K562 (cell line): Measurements from ENCODE around the gene RCL1. TPM values are rescaled to one million over a fixed set of nuclear protein-coding genes. Genes with fewer than 3 reads are reported as not detected.

ENCODE experiments used
- ATAC-seq: fragments of 200-7000 bp; cut with Tn5 transposase; 3 replicates; pipeline ENCODE4 v1.9.1; 2020; ENCODE audit warnings: moderate library complexity
- BruUV-seq: library from RNA; stranded (reverse); fragments of 400-500 nt; replicated peaks from 2 replicates; lab custom pipeline; 2021; lab: Mats Ljungman, UMichigan
- CTCF ChIA-PET: fragments of 300-600 bp; formaldehyde crosslinking; extraction: SDS; loops from one replicate; lab custom pipeline; 2021; ENCODE audit warnings: low intra/inter-chr PET ratio; lab: Yijun Ruan, JAX
- POLR2A ChIA-PET: fragments of 300-600, 350-650 bp; sonication (Branson Sonifier 250); formaldehyde crosslinking; extraction: SDS; loops from one replicate; lab custom pipeline; 2021; ENCODE audit warnings: antibody characterized with exemption, inconsistent platforms; lab: Yijun Ruan, JAX
- DNase-seq, 4 experiments: peaks; one replicate each; pipeline versions ENCODE4 v3.0.0 to v3.0.0-alpha.2; 2011 to 2018; ENCODE audit warnings: low spot score in 3 of 4, mixed read lengths in 3 of 4; ENCODE audit errors: extremely low read depth in 1 of 4
- FAIRE-seq: peaks from 2 replicates; lab custom pipeline; 2011; peaks lifted over from hg19 to GRCh38; lab: Jason Lieb, UNC
- H2AFZ ChIP-seq: 2 replicates; pipeline ENCODE4 v1.6.0; 2011; ENCODE audit warnings: low read depth, low read length, control low read depth, inconsistent platforms
- H3K27ac ChIP-seq: fragments of 200-600 bp; 3 replicates; pipeline ENCODE4 v1.8.0; 2011; ENCODE audit warnings: low read depth, mild to moderate bottlenecking, control low read depth, inconsistent platforms, low read length, moderate library complexity, mixed read lengths; ENCODE audit errors: extremely low read depth
- H3K27me3 ChIP-seq, 2 experiments: fragments of 300-600 bp in 1 of 2; 2 replicates in 1 of 2; 3 replicates in 1 of 2; pipeline versions ENCODE4 v1.6.0 to v1.8.0; 2011; ENCODE audit warnings: inconsistent platforms in 2 of 2, low read length in 2 of 2, mild to moderate bottlenecking in 1 of 2, mixed read lengths in 1 of 2, moderate library complexity in 1 of 2; ENCODE audit not compliant: control insufficient read depth in 2 of 2, insufficient read depth in 2 of 2
- H3K36me3 ChIP-seq: fragments of 300-600 bp; 3 replicates; pipeline ENCODE4 v1.8.0; 2011; ENCODE audit warnings: mild to moderate bottlenecking, low read length, inconsistent platforms; ENCODE audit not compliant: control insufficient read depth, insufficient read depth
- H3K4me1 ChIP-seq, 2 experiments: fragments of 200-600 bp in 1 of 2; replicated peaks in 1 of 2; 2 replicates in 1 of 2; 3 replicates in 1 of 2; pipeline versions ENCODE4 v1.5.1 to v1.8.0; 2011; ENCODE audit warnings: inconsistent platforms in 2 of 2, low read length in 2 of 2, mild to moderate bottlenecking in 1 of 2, mixed read lengths in 1 of 2, moderate library complexity in 1 of 2; ENCODE audit not compliant: control insufficient read depth in 2 of 2, insufficient read depth in 2 of 2
- H3K4me2 ChIP-seq: 2 replicates; pipeline ENCODE4 v1.6.1; 2011; ENCODE audit warnings: low read length, control low read depth, inconsistent platforms, mixed read lengths; ENCODE audit not compliant: insufficient read depth
- H3K4me3 ChIP-seq: fragments of 200-600 bp; sonication (generic), shearing (Covaris generic); 2 replicates; pipeline ENCODE4 v1.5.1; 2016; ENCODE audit warnings: control low read depth, inconsistent platforms
- H3K79me2 ChIP-seq: fragments of 200-600 bp; 3 replicates; pipeline ENCODE4 v1.8.0; 2011; ENCODE audit warnings: low read length, inconsistent platforms; ENCODE audit not compliant: control insufficient read depth, insufficient read depth
- H3K9ac ChIP-seq, 2 experiments: 2 replicates each; pipeline versions ENCODE4 v1.6.0 to v1.6.1; 2011; ENCODE audit warnings: low read depth in 2 of 2, low read length in 2 of 2, control low read depth in 1 of 2, inconsistent platforms in 1 of 2, mild to moderate bottlenecking in 1 of 2, mixed read lengths in 1 of 2; ENCODE audit not compliant: insufficient read depth in 1 of 2
- H3K9me1 ChIP-seq: one replicate; pipeline ENCODE4 v1.6.0; 2011; ENCODE audit warnings: inconsistent platforms, mild to moderate bottlenecking, low read length, moderate library complexity; ENCODE audit not compliant: control insufficient read depth, insufficient read depth
- H3K9me3 ChIP-seq: replicated peaks from 2 replicates; pipeline ENCODE4 v1.5.1; 2011; ENCODE audit warnings: low read depth, low read length, inconsistent platforms; ENCODE audit not compliant: control insufficient read depth, insufficient read depth
- H4K20me1 ChIP-seq: replicated peaks from 2 replicates; pipeline ENCODE4 v1.6.1; 2011; ENCODE audit warnings: low read length, inconsistent platforms, mixed read lengths; ENCODE audit not compliant: control insufficient read depth, insufficient read depth
- CBFA2T3 ChIP-seq: fragments of 450-650 bp; IDR thresholded peaks from 2 replicates; pipeline ENCODE4 v1.6.1; 2017
- CBX2 ChIP-seq: fragments of 200-600 bp; sonication (generic); IDR thresholded peaks from one replicate; pipeline ENCODE4 v1.6.1; 2012; ENCODE audit warnings: mild to moderate bottlenecking, low read length, inconsistent platforms; ENCODE audit not compliant: insufficient read depth, poor library complexity, severe bottlenecking
- CCAR2 ChIP-seq: fragments of 200-400 bp; formaldehyde crosslinking; IDR thresholded peaks from 2 replicates; pipeline ENCODE4 v1.6.1; 2017; ENCODE audit warnings: mild to moderate bottlenecking, low read depth, low read length
- DPF2 ChIP-seq: fragments of 450-650 bp; IDR thresholded peaks from 2 replicates; pipeline ENCODE4 v1.6.1; 2016
- ELF4 ChIP-seq: fragments of 450-650 bp; formaldehyde crosslinking; IDR thresholded peaks from 2 replicates; pipeline ENCODE4 v1.4.0; 2022; ENCODE audit warnings: missing genetic modification characterization
- ESRRA ChIP-seq: fragments of 450-650 bp; IDR thresholded peaks from 2 replicates; pipeline ENCODE4 v1.6.1; 2014; ENCODE audit warnings: low read depth, mild to moderate bottlenecking, moderate library complexity, borderline replicate concordance
- FOXM1 ChIP-seq, 2 experiments: fragments of 450-650 bp in 1 of 2; sonication (generic) in 1 of 2; formaldehyde crosslinking in 1 of 2; IDR thresholded peaks; 2 replicates each; pipeline versions ENCODE4 v1.6.1 to v1.9.0; 2017 to 2022; ENCODE audit warnings: low read depth in 2 of 2, mild to moderate bottlenecking in 2 of 2, missing genetic modification reagents in 1 of 2, moderate library complexity in 1 of 2
- JUN ChIP-seq, 2 experiments: sonication (generic) in 1 of 2; formaldehyde crosslinking in 1 of 2; IDR thresholded peaks; 2 replicates each; pipeline versions ENCODE4 v1.6.1 to v1.8.0; 2012 to 2022; ENCODE audit warnings: borderline replicate concordance in 2 of 2, mild to moderate bottlenecking in 2 of 2, improper control_type of control experiment in 1 of 2, low read depth in 1 of 2, low read length in 1 of 2, missing genetic modification reagents in 1 of 2
- MEF2D ChIP-seq: conservative IDR thresholded peaks from 2 replicates; pipeline ENCODE4 v1.6.1; 2016; ENCODE audit warnings: low read depth, missing genetic modification characterization, missing compliant biosample characterization
- NCOA2 ChIP-seq, 2 experiments: fragments of 450-650 bp; IDR thresholded peaks; 2 replicates each; pipeline ENCODE4 v1.6.1; 2018; ENCODE audit warnings: mild to moderate bottlenecking in 2 of 2, moderate library complexity in 1 of 2; ENCODE audit not compliant: partially characterized antibody in 2 of 2
- NONO ChIP-seq, 2 experiments: fragments of 200-400 bp in 1 of 2; fragments of 450-650 bp in 1 of 2; formaldehyde crosslinking in 1 of 2; IDR thresholded peaks; 2 replicates each; pipeline ENCODE4 v1.6.1; 2017; ENCODE audit warnings: low read depth in 2 of 2, mild to moderate bottlenecking in 2 of 2, moderate library complexity in 2 of 2, low read length in 1 of 2
- PCBP2 ChIP-seq: fragments of 200-400 bp; formaldehyde crosslinking; IDR thresholded peaks from 2 replicates; pipeline ENCODE4 v1.6.1; 2018; ENCODE audit warnings: low read length, low read depth, mild to moderate bottlenecking, moderate library complexity; ENCODE audit not compliant: poor library complexity, severe bottlenecking
- RBM22 ChIP-seq: fragments of 200-400 bp; formaldehyde crosslinking; IDR thresholded peaks from 2 replicates; pipeline ENCODE4 v1.6.1; 2018; ENCODE audit warnings: low read length, low read depth; ENCODE audit not compliant: poor library complexity, severe bottlenecking
- SMARCA4 ChIP-seq: fragments of 450-650 bp; IDR thresholded peaks from 2 replicates; pipeline ENCODE4 v1.6.1; 2016
- STAG1 ChIP-seq: sonication (generic); formaldehyde crosslinking; IDR thresholded peaks from 2 replicates; pipeline ENCODE4 v1.5.0; 2020; ENCODE audit warnings: missing genetic modification reagents, borderline replicate concordance
- TAL1 ChIP-seq: fragments of 450-650 bp; IDR thresholded peaks from 2 replicates; pipeline ENCODE4 v1.6.1; 2016; ENCODE audit warnings: mild to moderate bottlenecking
- TCF3 ChIP-seq: sonication (generic); formaldehyde crosslinking; IDR thresholded peaks from 2 replicates; pipeline ENCODE4 v1.4.0; 2020; ENCODE audit warnings: mild to moderate bottlenecking, missing genetic modification reagents
- ZBTB43 ChIP-seq: sonication (generic); formaldehyde crosslinking; IDR thresholded peaks from 2 replicates; pipeline ENCODE4 v1.8.0; 2023; ENCODE audit warnings: mild to moderate bottlenecking, missing genetic modification reagents
- ZNF239 ChIP-seq: fragments of 250-450 bp; sonication (Bioruptor Pico); IDR thresholded peaks from 2 replicates; pipeline ENCODE4 v1.4.0; 2020; ENCODE audit warnings: mild to moderate bottlenecking
- ZNF316 ChIP-seq: fragments of 450-650 bp; IDR thresholded peaks from 2 replicates; pipeline ENCODE4 v1.6.1; 2016
- ZNF639 ChIP-seq, 2 experiments: fragments of 200-800 bp in 1 of 2; sonication (Bioruptor generic) in 1 of 2; sonication (generic) in 1 of 2; formaldehyde crosslinking in 1 of 2; IDR thresholded peaks in 1 of 2; conservative IDR thresholded peaks in 1 of 2; 2 replicates each; pipeline versions ENCODE4 v1.5.0 to v1.6.1; 2016 to 2020; ENCODE audit warnings: missing compliant biosample characterization in 1 of 2, missing genetic modification characterization in 1 of 2, missing genetic modification reagents in 1 of 2
- WGBS: fragments of 100-300 bp; shearing (Covaris generic); methylation state at CpG from one replicate; pipeline ENCODE4 v1.1.6; 2016; ENCODE audit warnings: low coverage, mixed read lengths; ENCODE audit not compliant: insufficient coverage; ENCODE audit errors: missing lambda C conversion rate; 5-methylcytosine and 5-hydroxymethylcytosine counted together
- in situ Hi-C: fragments of 300-500 bp; cut with MboI; formaldehyde crosslinking; loops from 4 replicates; pipeline ENCODE4 v1.15.0; 2018; ENCODE audit warnings: inconsistent platforms, mixed read lengths
- intact Hi-C: fragments of 100-400 bp; cut with micrococcal nuclease; formaldehyde crosslinking; loops from 2 replicates; pipeline ENCODE4 v1.14.2; 2022
- polyA plus RNA-seq, 8 experiments: library from polyadenylated mRNA; depleted of rRNA in 4 of 8; stranded (reverse) in 5 of 8; unstranded in 3 of 8; fragments of >200 nt; fragmentation: Nextera tagmentation in 2 of 8; fragmentation: Illumina TruSeq in 1 of 8; extraction: Ambion mirVana in 2 of 8; extraction: Trizol in 1 of 8; gene quantifications; 2 replicates each; pipeline versions ENCODE4 v1.2.1 to v1.2.3, GENCODE V29; 2011 to 2014; ENCODE audit warnings: inconsistent platforms in 1 of 8, missing spikeins in 1 of 8
- total RNA-seq, 7 experiments: library from RNA; depleted of rRNA in 6 of 7; stranded (reverse); fragments of >200 nt in 6 of 7; fragmentation: Illumina TruSeq in 2 of 7; extraction: Trizol in 2 of 7; gene quantifications; 2 replicates each; pipeline versions ENCODE4 v1.2.1 to v1.2.3, GENCODE V29; 2011 to 2021; ENCODE audit warnings: low replicate concordance in 1 of 7

RCL1 gene
- total and polyA plus RNA-seq, 9 of the 15 experiments (the other 6 are each of a cell fraction or from before 2014, with no cell fraction given): 24.0 to 67.7 (median 38.6) TPM

GRCh38 chr9:4828761-4829160 is 36.0 kb downstream of the RCL1 start:
- H3K4me2 ChIP-seq: no peak overlapping the region; the same call in 1 of the 2 replicates
- no peaks in the 10 kb centered on the region for H3K9me1 ChIP-seq
- peaks cover 97% of the 10 kb centered on the region for H3K79me2 ChIP-seq
- peaks cover 73% of the 10 kb centered on the region for H3K36me3 ChIP-seq
- H3K27me3 ChIP-seq: no peaks in the 10 kb centered on the region
- DNase-seq (peak in 1 of 4 experiments; percentile 52), ATAC-seq (peak; percentile 48), FAIRE-seq (peak; percentile 35)
- no TSS peak for BruUV-seq
- H3K9me3 ChIP-seq: no peaks in the 10 kb centered on the region
- intact Hi-C loops (loop anchor here (5.0 kb wide), 1 partner anchor 34 kb away; no protein-coding TSS in a partner anchor), in situ Hi-C loops (no loop called here)
- ChIA-PET POLR2A (interaction anchor here (1.0 to 1.9 kb wide), 4 partner anchors 9 to 31 kb away, joined by 3 to 8 read pairs (median 4); no protein-coding TSS in a partner anchor), CTCF (no interaction called here)
- no peak overlapping the region for H2AFZ ChIP-seq
- peaks cover 14 to 59% of the 10 kb centered on the region in 2 experiments; a peak in 4 of 5 replicates for H3K4me1 ChIP-seq
- no peaks in the 10 kb centered on the region for H4K20me1 ChIP-seq
- no peak overlapping the region for H3K9ac ChIP-seq
- H3K4me3 ChIP-seq: no peak overlapping the region
- WGBS: 3% methylated on average over 2 of the region's 2 CpGs
- H3K27ac ChIP-seq: peak overlapping the region; percentile 69; the same call in 2 of the 3 replicates
- peak; percentile 34; the same call in 1 of the 2 replicates for TF ChIP-seq TCF3 (CRISPR knock-in tag)
- no peak for TF ChIP-seq RBM22
- TF ChIP-seq MEF2D (tag): no peak
- no peak for TF ChIP-seq ZNF316
- peak; percentile 28; the same call in 1 of the 2 replicates for TF ChIP-seq SMARCA4
- no peak for TF ChIP-seq CBX2
- TF ChIP-seq ZNF639 (CRISPR knock-in tag; conservative IDR thresholded peaks at IDR 0.05 in 1 of 2, IDR thresholded peaks at IDR 0.05 in 1 of 2): no peak
- 0 out of 2 replicates have a peak, but pooled peaks have one; percentile 23 for TF ChIP-seq TAL1
- TF ChIP-seq FOXM1 (IDR thresholded peaks at IDR 0.05; ENCODE audit: low read depth): no peak
- no peak for TF ChIP-seq FOXM1 (CRISPR knock-in tag; IDR thresholded peaks at IDR 0.05; ENCODE audit: low read depth)
- TF ChIP-seq ZNF239 (CRISPR knock-in tag): no peak
- no peak for TF ChIP-seq ZBTB43
- no peak for TF ChIP-seq NCOA2 (IDR thresholded peaks at IDR 0.05; ENCODE audit: partially characterized antibody in 2 of 2)
- TF ChIP-seq ESRRA: 0 out of 2 replicates have a peak, but pooled peaks have one; percentile 23
- peak; percentile 66 for TF ChIP-seq CBFA2T3
- TF ChIP-seq NONO (IDR thresholded peaks at IDR 0.05; ENCODE audit: low read depth in 2 of 2, low read length in 1 of 2): no peak
- TF ChIP-seq PCBP2: no peak
- no peak for TF ChIP-seq STAG1
- TF ChIP-seq DPF2: peak; percentile 15; the same call in 1 of the 2 replicates
- no peak for TF ChIP-seq ELF4 (CRISPR knock-in tag)
- TF ChIP-seq CCAR2: no peak
- no peak for TF ChIP-seq JUN (IDR thresholded peaks at IDR 0.05; ENCODE audit: borderline replicate concordance, low read depth, low read length)
- TF ChIP-seq JUN (CRISPR knock-in tag; IDR thresholded peaks at IDR 0.05; ENCODE audit: borderline replicate concordance): no peak
